GM23248 (cell line): ENCODE measurements around the gene PAOX. TPM values are rescaled to one million over a fixed set of nuclear protein-coding genes. Genes with fewer than 3 reads are reported as not detected.

Experiments
- DNase-seq: peaks from one replicate; pipeline ENCODE4 v3.0.0-alpha.2; 2015
- H2AFZ ChIP-seq: fragments of 200-600 bp; sonication (generic); 2 replicates; pipeline ENCODE4 v1.6.1; 2016; ENCODE audit warnings: antibody characterized with exemption
- H3F3A ChIP-seq: fragments of 200-600 bp; sonication (generic); 2 replicates; pipeline ENCODE4 v1.6.1; 2016; ENCODE audit warnings: mild to moderate bottlenecking, antibody characterized with exemption, mixed run types; ENCODE audit not compliant: insufficient read depth
- H3K27ac ChIP-seq: fragments of 200-600 bp; sonication (generic); 2 replicates; pipeline ENCODE4 v1.5.1; 2016; ENCODE audit warnings: mild to moderate bottlenecking
- H3K27me3 ChIP-seq: fragments of 200-600 bp; sonication (generic); replicated peaks from 2 replicates; pipeline ENCODE4 v1.6.1; 2016; ENCODE audit warnings: mild to moderate bottlenecking; ENCODE audit not compliant: insufficient read depth
- H3K36me3 ChIP-seq: fragments of 200-600 bp; sonication (generic); 2 replicates; pipeline ENCODE4 v1.6.1; 2016; ENCODE audit warnings: low read depth, mild to moderate bottlenecking
- H3K4me1 ChIP-seq: fragments of 200-600 bp; sonication (generic); 2 replicates; pipeline ENCODE4 v1.6.1; 2016; ENCODE audit warnings: mild to moderate bottlenecking; ENCODE audit not compliant: insufficient read depth
- H3K4me2 ChIP-seq: fragments of 200-600 bp; sonication (generic); one replicate; pipeline ENCODE4 v1.6.1; 2016; ENCODE audit warnings: mild to moderate bottlenecking; ENCODE audit not compliant: unreplicated experiment
- H3K4me3 ChIP-seq: fragments of 200-600 bp; sonication (generic); 2 replicates; pipeline ENCODE4 v1.5.1; 2016; ENCODE audit warnings: mild to moderate bottlenecking
- H3K79me2 ChIP-seq: fragments of 200-600 bp; sonication (generic); 2 replicates; pipeline ENCODE4 v1.6.1; 2016; ENCODE audit warnings: mild to moderate bottlenecking; ENCODE audit not compliant: insufficient read depth
- H3K9ac ChIP-seq: fragments of 200-600 bp; sonication (generic); 2 replicates; pipeline ENCODE4 v1.6.1; 2016; ENCODE audit warnings: mild to moderate bottlenecking
- H3K9me2 ChIP-seq: fragments of 200-600 bp; sonication (generic); 2 replicates; pipeline ENCODE4 v1.6.1; 2016; ENCODE audit warnings: mixed run types, mild to moderate bottlenecking, moderate library complexity; ENCODE audit not compliant: insufficient read depth
- H3K9me3 ChIP-seq: fragments of 200-600 bp; sonication (generic); one replicate; pipeline ENCODE4 v1.6.1; 2017; ENCODE audit warnings: low read depth
- H4K20me1 ChIP-seq: fragments of 200-600 bp; sonication (generic); 2 replicates; pipeline ENCODE4 v1.6.0; 2016; ENCODE audit not compliant: insufficient read depth
- EZH2 ChIP-seq: fragments of 200-600 bp; sonication (generic); IDR thresholded peaks from 2 replicates; pipeline ENCODE4 v1.6.1; 2018; ENCODE audit warnings: antibody characterized with exemption, mild to moderate bottlenecking; ENCODE audit not compliant: insufficient read depth, poor library complexity, severe bottlenecking
- EZH2phosphoT487 ChIP-seq: fragments of 200-600 bp; sonication (generic); IDR thresholded peaks from 2 replicates; pipeline ENCODE4 v1.6.1; 2018; ENCODE audit warnings: antibody characterized with exemption, moderate library complexity, mild to moderate bottlenecking, low read depth; ENCODE audit not compliant: insufficient read depth
- WGBS, 2 experiments: methylation state at CpG; one replicate each; pipeline ENCODE4 v1.1.6; 2015 to 2017; ENCODE audit warnings: low lambda C conversion rate in 2 of 2, low coverage in 1 of 2; ENCODE audit errors: missing lambda C conversion rate in 2 of 2; 5-methylcytosine and 5-hydroxymethylcytosine counted together
- in situ Hi-C: fragments of 300-500 bp; cut with MboI; formaldehyde crosslinking; loops from 2 replicates; pipeline ENCODE4 v1.15.0; 2020
- microRNA-seq: library from miRNA; unstranded; fragments of <30 nt; microRNA quantifications from one replicate; pipeline ENCODE4, GENCODE V29; 2016; ENCODE audit warnings: borderline number of aligned reads
- polyA plus RNA-seq: library from polyadenylated mRNA; unstranded; fragments of >200 nt; fragmentation: Nextera tagmentation; extraction: Ambion mirVana; gene quantifications from 2 replicates; pipeline ENCODE4 v1.2.1, GENCODE V29; 2016
- small RNA-seq: library from RNA; depleted of rRNA; stranded (forward); fragments of <200 nt; gene quantifications from one replicate; pipeline ENCODE3, GENCODE V24; 2014; ENCODE audit warnings: low read depth, low replicate concordance
- total RNA-seq: library from RNA; depleted of rRNA; stranded (reverse); fragments of >200 nt; shearing (Covaris generic); gene quantifications from 2 replicates; pipeline ENCODE4 v1.2.3, GENCODE V29; 2014; rRNA removed

The PAOX gene
- total and polyA plus RNA-seq, 2 experiments from 2014 or later, result 4.1 to 4.5 TPM

DNA sequence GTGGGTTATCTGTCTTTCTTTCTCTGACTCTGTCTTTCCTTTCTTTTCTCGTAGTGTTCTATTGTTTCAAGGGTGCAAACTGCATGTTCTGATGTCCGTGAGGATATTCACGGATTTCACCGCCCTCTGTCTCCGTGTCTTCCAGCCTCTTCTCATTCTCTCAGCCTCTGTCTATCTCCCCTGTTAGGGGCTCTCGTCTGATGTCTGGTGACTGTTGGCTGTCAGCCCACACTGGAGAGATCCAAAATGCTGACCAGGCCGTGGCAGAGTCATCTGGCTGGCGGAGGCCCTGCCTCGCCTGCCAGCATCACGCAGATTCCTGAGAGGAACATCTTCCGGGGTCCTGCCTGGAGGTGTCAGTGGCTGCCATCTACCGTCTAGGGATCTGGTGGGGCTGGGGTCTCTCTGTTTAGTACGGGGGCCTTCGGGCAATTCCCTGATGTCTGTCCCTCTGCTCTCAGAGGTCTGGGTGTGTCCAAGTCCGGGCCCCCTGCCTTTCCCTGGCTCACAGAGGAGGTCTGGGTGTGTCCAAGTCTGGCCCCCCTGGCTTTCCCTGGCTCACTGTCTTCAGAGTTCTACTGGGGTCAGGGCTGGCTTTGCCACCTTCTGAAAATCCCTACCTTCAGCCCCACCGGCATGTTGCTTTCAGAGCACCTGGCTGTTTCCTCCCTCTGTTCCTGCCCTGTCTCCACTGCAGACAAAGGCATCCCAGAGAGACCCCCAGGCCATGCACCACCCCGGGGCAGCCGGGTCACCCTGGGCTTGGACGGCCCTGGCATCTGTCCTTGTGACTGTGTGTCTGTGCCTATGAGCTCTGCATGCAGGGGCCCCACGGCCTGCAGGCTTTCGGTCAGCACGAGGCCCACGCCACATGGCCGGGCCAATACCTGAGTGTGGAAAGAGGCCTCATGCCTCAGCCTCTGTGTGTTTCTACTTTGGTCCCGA is 60.7 kb downstream of the PAOX start:
- Histone ChIP-seq H3K4me2 (no peak overlapping the region), H3K79me2 (no peaks in the 10 kb centered on the region), H3K4me3 (no peak overlapping the region), H3K27ac (no peak overlapping the region), H3K4me1 (no peaks in the 10 kb centered on the region), H4K20me1 (no peaks in the 10 kb centered on the region), H3K27me3 (no peaks in the 10 kb centered on the region), H3K9ac (no peak overlapping the region), H3K9me3 (no peaks in the 10 kb centered on the region), H3F3A (no peaks in the 10 kb centered on the region), H3K36me3 (no peaks in the 10 kb centered on the region), H2AFZ (no peak overlapping the region), H3K9me2 (no peaks in the 10 kb centered on the region)
- TF ChIP-seq EZH2 (no peak), EZH2phosphoT487 (no peak)
- 79 to 82% methylated on average over 24 to 25 of the region's 25 CpGs for WGBS, 2 experiments
- DNase-seq, result no peak
- in situ Hi-C loops, result no loop called here

DNA sequence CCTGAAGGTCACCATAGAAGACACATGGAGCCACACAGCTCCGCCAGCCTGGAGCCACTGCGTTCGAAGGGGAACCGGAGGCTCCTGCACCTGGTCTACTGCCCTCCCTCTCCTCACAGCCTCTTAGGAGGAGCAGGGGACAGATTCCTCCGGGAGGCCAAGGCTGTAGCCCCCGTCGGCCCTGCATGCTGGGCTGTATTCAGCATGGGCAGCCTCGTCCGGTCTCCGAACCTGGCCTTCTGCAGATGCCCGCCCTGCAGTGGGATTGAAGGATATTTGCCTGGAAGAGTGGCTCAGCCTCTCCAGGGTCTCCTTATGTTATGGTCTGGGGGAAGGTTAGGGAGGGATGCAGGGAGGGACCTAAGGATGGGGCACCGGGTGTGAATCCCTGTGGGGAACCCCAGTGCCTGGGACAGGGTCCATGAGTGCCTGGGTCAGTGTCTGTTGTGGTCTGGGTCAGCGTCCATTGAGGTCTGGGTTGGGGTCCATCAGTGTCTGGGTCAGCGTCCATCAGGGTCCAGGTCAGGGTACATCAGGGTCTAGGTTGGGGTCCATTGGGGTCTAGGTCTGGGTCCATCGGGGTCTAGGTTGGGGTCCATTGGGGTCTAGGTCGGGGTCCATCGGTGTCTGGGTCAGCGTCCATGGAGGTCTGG is 61.7 kb downstream of the PAOX start:
- no peak overlapping the region for H3K27ac ChIP-seq
- no peak overlapping the region for H3K9ac ChIP-seq
- H3K4me3 ChIP-seq, result no peak overlapping the region
- no peak for TF ChIP-seq EZH2phosphoT487
- DNase-seq, result no peak
- 90 to 93% methylated on average over 13 to 18 of the region's 18 CpGs for WGBS, 2 experiments
- no peaks in the 10 kb centered on the region for H3K9me2 ChIP-seq
- no peaks in the 10 kb centered on the region for H3K4me1 ChIP-seq
- in situ Hi-C loops, result no loop called here
- no peaks in the 10 kb centered on the region for H3K9me3 ChIP-seq
- H3K36me3 ChIP-seq, result no peaks in the 10 kb centered on the region
- no peak overlapping the region for H2AFZ ChIP-seq
- no peaks in the 10 kb centered on the region for H3K79me2 ChIP-seq
- no peaks in the 10 kb centered on the region for H4K20me1 ChIP-seq
- H3K27me3 ChIP-seq, result no peaks in the 10 kb centered on the region
- H3F3A ChIP-seq, result no peaks in the 10 kb centered on the region
- H3K4me2 ChIP-seq, result no peak overlapping the region

Small RNA genes lying within 50 kb of the gene (microRNA-seq; reads per million reads assigned to microRNA genes)
- gene MIR3944, result not detected

Small RNA genes lying within 50 kb of the gene (small RNA-seq; reads per million reads assigned to genes)
- gene AL360181.4 (not detected), gene BANF1P2 (not detected), gene MIR3944 (not detected)

Other genes starting within 250 kb of the PAOX start
- gene KNDC1, start 219.0 kb upstream of the PAOX start, total RNA-seq, result 0.54 and 0.76 TPM in 2 replicates
- gene KNDC1, start 219.0 kb upstream of the PAOX start, polyA plus RNA-seq, result 0.37 and 0.44 TPM in 2 replicates
- not detected in 2 replicates for gene UTF1, start 149.0 kb upstream of the PAOX start, total RNA-seq
- not detected in 2 replicates for gene UTF1, start 149.0 kb upstream of the PAOX start, polyA plus RNA-seq
- gene VENTX, start 141.4 kb upstream of the PAOX start, total RNA-seq, result not detected in 2 replicates
- gene VENTX, start 141.4 kb upstream of the PAOX start, polyA plus RNA-seq, result not detected in 2 replicates
- 0.25 and 0.76 TPM in 2 replicates for gene ADAM8, start 102.4 kb upstream of the PAOX start, total RNA-seq
- gene ADAM8, start 102.4 kb upstream of the PAOX start, polyA plus RNA-seq, result 0.19 TPM in 1 of 2 replicates, not detected in the other
- gene TUBGCP2, start 70.4 kb upstream of the PAOX start, total RNA-seq, result 50.3 and 53.9 TPM in 2 replicates
- gene TUBGCP2, start 70.4 kb upstream of the PAOX start, polyA plus RNA-seq, result 35.3 and 39.7 TPM in 2 replicates
- 12.4 and 12.6 TPM in 2 replicates for gene ZNF511, start 70.3 kb upstream of the PAOX start, total RNA-seq
- 59.5 and 63.3 TPM in 2 replicates for gene ZNF511, start 70.3 kb upstream of the PAOX start, polyA plus RNA-seq
- gene CALY, start 42.4 kb upstream of the PAOX start, total RNA-seq, result 0.86 TPM in 1 of 2 replicates, not detected in the other
- not detected in 2 replicates for gene CALY, start 42.4 kb upstream of the PAOX start, polyA plus RNA-seq
- gene PRAP1, start 31.9 kb upstream of the PAOX start, total RNA-seq, result not detected in 2 replicates
- not detected in 2 replicates for gene PRAP1, start 31.9 kb upstream of the PAOX start, polyA plus RNA-seq
- gene FUOM, start 21.2 kb upstream of the PAOX start, total RNA-seq, result 19.5 and 24.5 TPM in 2 replicates
- 20.9 and 21.5 TPM in 2 replicates for gene FUOM, start 21.2 kb upstream of the PAOX start, polyA plus RNA-seq
- gene ECHS1, start 5.9 kb upstream of the PAOX start, total RNA-seq, result 76.1 and 82.2 TPM in 2 replicates
- gene ECHS1, start 5.9 kb upstream of the PAOX start, polyA plus RNA-seq, result 147 and 150 TPM in 2 replicates
- gene MTG1, start 14.9 kb downstream of the PAOX start, total RNA-seq, result 22.8 and 26.1 TPM in 2 replicates
- gene MTG1, start 14.9 kb downstream of the PAOX start, polyA plus RNA-seq, result 50.7 and 53.4 TPM in 2 replicates
- gene SPRN, start 45.4 kb downstream of the PAOX start, total RNA-seq, result 0.22 and 0.76 TPM in 2 replicates
- 0.32 and 0.34 TPM in 2 replicates for gene SPRN, start 45.4 kb downstream of the PAOX start, polyA plus RNA-seq
- gene SCART1, start 74.7 kb downstream of the PAOX start, total RNA-seq, result 0.65 and 2.1 TPM in 2 replicates
- 0.15 and 0.16 TPM in 2 replicates for gene SCART1, start 74.7 kb downstream of the PAOX start, polyA plus RNA-seq
- gene CYP2E1, start 148.1 kb downstream of the PAOX start, total RNA-seq, result 15.4 TPM in 1 of 2 replicates, not detected in the other
- 0.31 and 0.79 TPM in 2 replicates for gene CYP2E1, start 148.1 kb downstream of the PAOX start, polyA plus RNA-seq
- gene SYCE1, start 186.3 kb downstream of the PAOX start, total RNA-seq, result not detected in 2 replicates
- not detected in 2 replicates for gene SYCE1, start 186.3 kb downstream of the PAOX start, polyA plus RNA-seq
- gene FRG2B, start 247.5 kb downstream of the PAOX start, total RNA-seq, result not detected in 2 replicates
- not detected in 2 replicates for gene FRG2B, start 247.5 kb downstream of the PAOX start, polyA plus RNA-seq